Activated CD8-positive, alpha-beta T cell treated with anti-CD3 and anti-CD28 coated beads for 36 hours (primary cell): ENCODE measurements around the gene SHANK1. TPM values are rescaled to one million over a fixed set of nuclear protein-coding genes. Genes with fewer than 3 reads are reported as not detected.
"Not testable (repeated sequence)": the region's sequence is repeated elsewhere in the genome, so short reads cannot be mapped to it uniquely, and the experiment has no call there.

Experiments
- ATAC-seq: fragments of 200-7000 bp; cut with Tn5 transposase; one replicate; pipeline ENCODE4 v1.10.0; 2021; ENCODE audit warnings: mild to moderate bottlenecking, moderate library complexity
- CTCF ChIA-PET: fragments of 350-600 bp; sonication (Branson Sonifier 250); formaldehyde crosslinking; loops from one replicate; lab custom pipeline; 2021; ENCODE audit warnings: antibody characterized with exemption; lab: Charles Lee
- POLR2A ChIA-PET: fragments of 350-600 bp; sonication (Branson Sonifier 250); formaldehyde crosslinking; loops from one replicate; lab custom pipeline; 2021; ENCODE audit warnings: antibody characterized with exemption; lab: Charles Lee
- DNase-seq: peaks from one replicate; pipeline ENCODE4 v3.0.0-alpha.2; 2020
- H3K27ac Mint-ChIP-seq: one replicate; pipeline ENCODE4 v1.8.0; 2021; ENCODE audit warnings: mild to moderate bottlenecking, mixed read lengths
- H3K27me3 Mint-ChIP-seq: one replicate; pipeline ENCODE4 v1.8.0; 2021; ENCODE audit warnings: mixed read lengths
- H3K36me3 Mint-ChIP-seq: one replicate; pipeline ENCODE4 v1.8.0; 2021; ENCODE audit warnings: low read depth, mixed read lengths
- H3K4me1 Mint-ChIP-seq: one replicate; pipeline ENCODE4 v1.8.0; 2021; ENCODE audit warnings: low read depth, mixed read lengths
- H3K4me3 Mint-ChIP-seq: one replicate; pipeline ENCODE4 v1.8.0; 2021; ENCODE audit warnings: mild to moderate bottlenecking, moderate library complexity, mixed read lengths
- H3K9me3 Mint-ChIP-seq: one replicate; pipeline ENCODE4 v1.8.0; 2021; ENCODE audit warnings: mixed read lengths
- CTCF ChIP-seq: fragments of 200-600 bp; IDR thresholded peaks from one replicate; pipeline ENCODE4 v1.8.0; 2022; ENCODE audit warnings: antibody characterized with exemption, mild to moderate bottlenecking
- intact Hi-C: fragments of 100-400 bp; cut with micrococcal nuclease; formaldehyde crosslinking; loops from one replicate; pipeline ENCODE4 v1.10.0; 2022
- total RNA-seq, 2 experiments: library from RNA; stranded (reverse); gene quantifications; one replicate each; pipeline ENCODE4 v1.2.3, GENCODE V29; 2021

Gene SHANK1
- total RNA-seq, 2 experiments from 2014 or later, result 0.25 TPM; not detected in 1

- no peaks in the 10 kb centered on the region for H3K4me1 Mint-ChIP-seq
Observed at GRCh38 chr19:50759886-50760285, 40.3 kb upstream of the SHANK1 start.

GRCh38 chr19:50759076-50759475 lies 39.5 kb upstream of the SHANK1 start:
- CTCF ChIA-PET, H3K4me1 Mint-ChIP-seq, H3K9me3 Mint-ChIP-seq, H3K27me3 Mint-ChIP-seq, ATAC-seq, H3K4me3 Mint-ChIP-seq, H3K27ac Mint-ChIP-seq, POLR2A ChIA-PET, H3K36me3 Mint-ChIP-seq, intact Hi-C loops, DNase-seq: not testable (repeated sequence)

More at GRCh38 chr19:50759886-50760285, 40.3 kb upstream of the SHANK1 start:
- Mint-ChIP-seq H3K27ac (no peak overlapping the region), H3K27me3 (peaks cover 8% of the 10 kb centered on the region), H3K4me3 (no peak overlapping the region), H3K36me3 (no peaks in the 10 kb centered on the region), H3K9me3 (peaks cover 3% of the 10 kb centered on the region)
- ChIA-PET CTCF (interaction anchor here (1.8 kb wide), 1 partner anchor 222 kb away, joined by 5 read pairs; no protein-coding TSS in a partner anchor), POLR2A (no interaction called here)
- ATAC-seq (peak; percentile 27), DNase-seq (no peak)
- TF ChIP-seq CTCF, result no peak
- intact Hi-C loops, result no loop called here

- ATAC-seq, H3K4me3 Mint-ChIP-seq, H3K36me3 Mint-ChIP-seq, intact Hi-C loops, H3K4me1 Mint-ChIP-seq, CTCF ChIA-PET, DNase-seq, H3K9me3 Mint-ChIP-seq, H3K27ac Mint-ChIP-seq, POLR2A ChIA-PET: not testable (repeated sequence)
- H3K27me3 Mint-ChIP-seq, result peaks cover 11% of the 10 kb centered on the region
Observed at GRCh38 chr19:50757624-50758023, 38.0 kb upstream of the SHANK1 start.

- H3K36me3 Mint-ChIP-seq, ATAC-seq, H3K9me3 Mint-ChIP-seq, H3K27ac Mint-ChIP-seq, H3K4me1 Mint-ChIP-seq, H3K4me3 Mint-ChIP-seq, POLR2A ChIA-PET, intact Hi-C loops, DNase-seq, CTCF ChIA-PET: not testable (repeated sequence)
- peaks cover 11% of the 10 kb centered on the region for H3K27me3 Mint-ChIP-seq
Observed at GRCh38 chr19:50756244-50756643, 36.6 kb upstream of the SHANK1 start.

- no peaks in the 10 kb centered on the region for H3K36me3 Mint-ChIP-seq
Observed at GRCh38 chr19:50753879-50754278, 34.3 kb upstream of the SHANK1 start.

GRCh38 chr19:50750010-50750409 lies 30.4 kb upstream of the SHANK1 start:
- H3K27me3 Mint-ChIP-seq, result peaks cover 14% of the 10 kb centered on the region

More at GRCh38 chr19:50753879-50754278, 34.3 kb upstream of the SHANK1 start:
- ChIA-PET POLR2A (no interaction called here), CTCF (no interaction called here)
- ATAC-seq (no peak), DNase-seq (no peak)
- intact Hi-C loops, result no loop called here
- no peaks in the 10 kb centered on the region for H3K9me3 Mint-ChIP-seq
- H3K4me3 Mint-ChIP-seq, result no peak overlapping the region
- no peak overlapping the region for H3K27ac Mint-ChIP-seq
- TF ChIP-seq CTCF, result no peak
- peaks cover 7% of the 10 kb centered on the region for H3K27me3 Mint-ChIP-seq
- H3K4me1 Mint-ChIP-seq, result no peaks in the 10 kb centered on the region

More at GRCh38 chr19:50750010-50750409, 30.4 kb upstream of the SHANK1 start:
- Mint-ChIP-seq H3K27ac (no peak overlapping the region), H3K4me1 (no peaks in the 10 kb centered on the region), H3K9me3 (no peaks in the 10 kb centered on the region), H3K36me3 (no peaks in the 10 kb centered on the region), H3K4me3 (no peak overlapping the region)
- DNase-seq, result no peak
- no peak for TF ChIP-seq CTCF
- ChIA-PET CTCF (no interaction called here), POLR2A (no interaction called here)
- no peak for ATAC-seq
- intact Hi-C loops, result no loop called here
